H9 (cell line): Measurements from ENCODE around the gene SIRPB1. TPM values are rescaled to one million over a fixed set of nuclear protein-coding genes. Genes with fewer than 3 reads are reported as not detected.

Experiments
- DNase-seq: peaks from one replicate; pipeline ENCODE4 v3.0.0-alpha.2; 2017
- H2AFZ ChIP-seq: one replicate; pipeline ENCODE4 v1.6.1; 2013; ENCODE audit warnings: mild to moderate bottlenecking, low read length, control low read depth, moderate library complexity
- H2AK5ac ChIP-seq: 2 replicates; pipeline ENCODE4 v1.6.1; 2013; ENCODE audit warnings: low read length, control low read depth, mixed read lengths; ENCODE audit not compliant: insufficient read length
- H2BK120ac ChIP-seq: one replicate; pipeline ENCODE4 v1.6.1; 2013; ENCODE audit warnings: low read depth, mild to moderate bottlenecking, low read length, control low read depth, inconsistent platforms; ENCODE audit not compliant: poor library complexity, severe bottlenecking
- H2BK12ac ChIP-seq: 2 replicates; pipeline ENCODE4 v1.6.1; 2013; ENCODE audit warnings: low read length, control low read depth, mixed read lengths, low read depth; ENCODE audit not compliant: insufficient read length
- H2BK15ac ChIP-seq: 2 replicates; pipeline ENCODE4 v1.6.1; 2013; ENCODE audit warnings: low read depth, low read length, control low read depth
- H2BK20ac ChIP-seq: one replicate; pipeline ENCODE4 v1.6.1; 2013; ENCODE audit warnings: low read depth, mild to moderate bottlenecking, low read length, control low read depth, inconsistent platforms; ENCODE audit not compliant: poor library complexity, severe bottlenecking
- H2BK5ac ChIP-seq: 2 replicates; pipeline ENCODE4 v1.6.1; 2013; ENCODE audit warnings: low read length, control low read depth, mixed read lengths; ENCODE audit not compliant: insufficient read length
- H3K14ac ChIP-seq: 2 replicates; pipeline ENCODE4 v1.6.1; 2013; ENCODE audit warnings: low read length, control low read depth; ENCODE audit not compliant: insufficient read depth
- H3K18ac ChIP-seq: 2 replicates; pipeline ENCODE4 v1.6.1; 2013; ENCODE audit warnings: low read depth, mild to moderate bottlenecking, mixed read lengths, low read length, control low read depth; ENCODE audit not compliant: insufficient read length
- H3K23ac ChIP-seq: 2 replicates; pipeline ENCODE4 v1.6.1; 2013; ENCODE audit warnings: low read length, control low read depth, mixed read lengths, low read depth; ENCODE audit not compliant: insufficient read length
- H3K23me2 ChIP-seq: 2 replicates; pipeline ENCODE4 v1.6.1; 2013; ENCODE audit warnings: low read depth, mild to moderate bottlenecking, mixed read lengths, low read length, control low read depth; ENCODE audit not compliant: insufficient read length, poor library complexity, severe bottlenecking
- H3K27ac ChIP-seq: 2 replicates; pipeline ENCODE4 v1.5.1; 2013; ENCODE audit warnings: low read length, control low read depth, mixed read lengths, low read depth; ENCODE audit not compliant: insufficient read length
- H3K27me3 ChIP-seq: 2 replicates; pipeline ENCODE4 v1.6.1; 2013; ENCODE audit warnings: low read length, control low read depth, inconsistent platforms; ENCODE audit not compliant: insufficient read depth
- H3K4ac ChIP-seq: 2 replicates; pipeline ENCODE4 v1.6.1; 2013; ENCODE audit warnings: low read depth, mild to moderate bottlenecking, control low read depth, inconsistent platforms, low read length, moderate library complexity
- H3K4me1 ChIP-seq: 2 replicates; pipeline ENCODE4 v1.6.1; 2013; ENCODE audit warnings: low read length, control low read depth, inconsistent platforms; ENCODE audit not compliant: insufficient read depth
- H3K4me2 ChIP-seq: 2 replicates; pipeline ENCODE4 v1.6.1; 2013; ENCODE audit warnings: low read length, control low read depth, mixed read lengths; ENCODE audit not compliant: insufficient read length, insufficient read depth
- H3K56ac ChIP-seq: 2 replicates; pipeline ENCODE4 v1.6.1; 2013; ENCODE audit warnings: low read depth, mild to moderate bottlenecking, mixed read lengths, low read length, control low read depth; ENCODE audit not compliant: insufficient read length
- H3K79me1 ChIP-seq: 2 replicates; pipeline ENCODE4 v1.6.1; 2013; ENCODE audit warnings: low read depth, mild to moderate bottlenecking, moderate library complexity, low read length, control low read depth, inconsistent platforms; ENCODE audit not compliant: insufficient read depth, poor library complexity, severe bottlenecking
- H3K79me2 ChIP-seq: 2 replicates; pipeline ENCODE4 v1.6.1; 2013; ENCODE audit warnings: low read length, control low read depth, inconsistent platforms; ENCODE audit not compliant: insufficient read depth
- H3K9ac ChIP-seq: 2 replicates; pipeline ENCODE4 v1.6.1; 2013; ENCODE audit warnings: low read length, control low read depth, mixed read lengths; ENCODE audit not compliant: insufficient read length; ENCODE audit errors: extremely low read depth
- H3K9me3 ChIP-seq: one replicate; pipeline ENCODE4 v1.6.1; 2013; ENCODE audit warnings: low read depth, low read length, inconsistent platforms; ENCODE audit not compliant: control insufficient read depth
- H3T11ph ChIP-seq: one replicate; pipeline ENCODE4 v1.6.1; 2013; ENCODE audit warnings: mild to moderate bottlenecking, low read length, control low read depth, inconsistent platforms
- H4K20me1 ChIP-seq: one replicate; pipeline ENCODE4 v1.6.1; 2013; ENCODE audit not compliant: control insufficient read depth, insufficient read length, insufficient read depth
- H4K5ac ChIP-seq: 2 replicates; pipeline ENCODE4 v1.6.1; 2013; ENCODE audit warnings: low read depth, mild to moderate bottlenecking, mixed read lengths, low read length, control low read depth; ENCODE audit not compliant: insufficient read length
- H4K8ac ChIP-seq: replicated peaks from 2 replicates; pipeline ENCODE4 v1.6.1; 2013; ENCODE audit warnings: low read length, control low read depth, mixed read lengths, low read depth; ENCODE audit not compliant: insufficient read length
- H4K91ac ChIP-seq: 2 replicates; pipeline ENCODE4 v1.6.1; 2013; ENCODE audit warnings: low read depth, mild to moderate bottlenecking, moderate library complexity, mixed read lengths, low read length, control low read depth; ENCODE audit not compliant: insufficient read length
- H3K27ac Mint-ChIP-seq, 3 experiments: 2 replicates in 2 of 3; 3 replicates in 1 of 3; pipeline ENCODE4 v1.8.0; 2020 to 2021; ENCODE audit warnings: mixed read lengths in 3 of 3, mild to moderate bottlenecking in 1 of 3, moderate library complexity in 1 of 3
- H3K27me3 Mint-ChIP-seq: 2 replicates; pipeline ENCODE4 v1.8.0; 2021; ENCODE audit warnings: low read depth, mild to moderate bottlenecking, moderate library complexity, mixed read lengths
- H3K36me3 Mint-ChIP-seq, 3 experiments: 2 replicates in 2 of 3; 3 replicates in 1 of 3; pipeline ENCODE4 v1.8.0; 2020 to 2021; ENCODE audit warnings: low read depth in 3 of 3, mixed read lengths in 3 of 3; ENCODE audit not compliant: insufficient read depth in 1 of 3
- H3K4me1 Mint-ChIP-seq, 2 experiments: 2 replicates each; pipeline ENCODE4 v1.8.0; 2020; ENCODE audit warnings: mixed read lengths in 2 of 2
- H3K4me3 Mint-ChIP-seq, 2 experiments: 2 replicates in 1 of 2; 3 replicates in 1 of 2; pipeline ENCODE4 v1.8.0; 2020 to 2021; ENCODE audit warnings: mild to moderate bottlenecking in 2 of 2, mixed read lengths in 2 of 2, moderate library complexity in 1 of 2
- H3K9me3 Mint-ChIP-seq, 2 experiments: 2 replicates in 1 of 2; 3 replicates in 1 of 2; pipeline ENCODE4 v1.8.0; 2020; ENCODE audit warnings: mild to moderate bottlenecking in 2 of 2, mixed read lengths in 2 of 2, moderate library complexity in 1 of 2
- CTCF ChIP-seq: fragments of 200-600 bp; sonication (generic); conservative IDR thresholded peaks from 3 replicates; pipeline ENCODE4 v1.8.0; 2021; ENCODE audit warnings: antibody characterized with exemption, mild to moderate bottlenecking
- WGBS: extraction: QIAGEN DNeasy Blood & Tissue Kit; methylation state at CpG from one replicate; pipeline ENCODE4 v1.1.7; 2013; ENCODE audit warnings: missing lambda C conversion rate, low lambda C conversion rate, mixed read lengths; ENCODE audit not compliant: insufficient read length; ENCODE audit errors: extremely low coverage; 5-methylcytosine and 5-hydroxymethylcytosine counted together
- total RNA-seq: library from RNA; stranded (reverse); gene quantifications from 2 replicates; pipeline ENCODE4 v1.2.1, GENCODE V29; 2021

SIRPB1 gene
- total RNA-seq, 1 experiment from 2014 or later, result 1.0 TPM

GRCh38 chr20:1663917-1664316 is 44.1 kb upstream of the SIRPB1 start:
- H3K27me3 ChIP-seq, result no peaks in the 10 kb centered on the region
- H3K4me2 ChIP-seq, result no peak overlapping the region
- H3K18ac ChIP-seq, result no peak overlapping the region
- Mint-ChIP-seq H3K9me3 (peaks cover 0 to 5% of the 10 kb centered on the region in 2 experiments; a peak in 2 of 5 replicates), H3K4me3 (no peak overlapping the region), H3K27ac (no peak overlapping the region; a peak in 1 of 7 replicates), H3K4me1 (peaks cover 5 to 6% of the 10 kb centered on the region in 2 experiments), H3K36me3 (no peaks in the 10 kb centered on the region; a peak in 1 of 7 replicates), H3K27me3 (peaks cover 16% of the 10 kb centered on the region)
- no peak overlapping the region for H3K9ac ChIP-seq
- H4K5ac ChIP-seq, result no peak overlapping the region
- H2BK120ac ChIP-seq, result no peak overlapping the region
- H2AK5ac ChIP-seq, result no peak overlapping the region
- H3K27ac ChIP-seq, result no peak overlapping the region
- H2AFZ ChIP-seq, result no peak overlapping the region
- DNase-seq, result no peak
- no peaks in the 10 kb centered on the region for H3K23me2 ChIP-seq
- WGBS, result no CpG with 5 or more reads among the region's 2 CpGs
- no peak overlapping the region for H2BK12ac ChIP-seq
- no peaks in the 10 kb centered on the region for H3K9me3 ChIP-seq
- no peaks in the 10 kb centered on the region for H3K79me1 ChIP-seq
- H3K23ac ChIP-seq, result no peak overlapping the region
- no peak overlapping the region for H2BK20ac ChIP-seq
- H3K4me1 ChIP-seq, result no peaks in the 10 kb centered on the region
- H4K91ac ChIP-seq, result no peak overlapping the region
- H3K56ac ChIP-seq, result no peak overlapping the region
- H4K8ac ChIP-seq, result no peak overlapping the region
- no peak for TF ChIP-seq CTCF
- no peak overlapping the region for H2BK5ac ChIP-seq
- H3K4ac ChIP-seq, result no peak overlapping the region
- H3T11ph ChIP-seq, result no peak overlapping the region
- no peaks in the 10 kb centered on the region for H3K79me2 ChIP-seq
- no peaks in the 10 kb centered on the region for H4K20me1 ChIP-seq
- H2BK15ac ChIP-seq, result no peak overlapping the region
- no peak overlapping the region for H3K14ac ChIP-seq
